HG03066 (cell line): ENCODE results near the gene ST8SIA1.

Experiments
- ATAC-seq: cut with Tn5 transposase; IDR thresholded peaks from one replicate; pipeline ENCODE4 v1.9.1; 2021; ENCODE audit warnings: low read depth; ENCODE audit not compliant: unreplicated experiment

The ST8SIA1 gene

DNA sequence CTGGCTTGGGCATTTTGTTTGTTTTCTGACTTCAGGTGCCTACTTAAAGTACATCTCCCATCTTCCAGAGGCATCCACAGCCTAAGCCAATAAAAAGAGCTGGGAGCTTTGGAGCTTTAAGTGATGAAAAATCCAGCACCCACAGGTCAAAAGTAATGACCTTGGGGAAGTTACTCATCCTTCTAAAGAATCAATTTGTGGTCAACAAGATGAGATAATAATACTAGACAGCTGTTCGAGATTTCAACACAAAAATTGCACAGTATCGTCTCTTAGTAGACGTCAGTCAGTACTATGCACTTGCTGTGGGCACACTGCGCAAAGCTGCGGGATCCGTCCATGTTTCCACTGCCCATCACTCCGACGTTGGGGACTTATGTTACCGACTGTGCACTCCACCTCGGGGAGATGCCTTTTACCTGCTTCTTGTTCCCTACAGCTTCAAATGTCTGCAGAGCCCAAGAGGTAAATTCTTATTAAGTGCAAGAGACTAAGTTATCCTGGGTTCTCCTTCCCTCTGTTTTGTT lies 1.3 kb downstream of the ST8SIA1 start:
- ATAC-seq: no peak

DNA sequence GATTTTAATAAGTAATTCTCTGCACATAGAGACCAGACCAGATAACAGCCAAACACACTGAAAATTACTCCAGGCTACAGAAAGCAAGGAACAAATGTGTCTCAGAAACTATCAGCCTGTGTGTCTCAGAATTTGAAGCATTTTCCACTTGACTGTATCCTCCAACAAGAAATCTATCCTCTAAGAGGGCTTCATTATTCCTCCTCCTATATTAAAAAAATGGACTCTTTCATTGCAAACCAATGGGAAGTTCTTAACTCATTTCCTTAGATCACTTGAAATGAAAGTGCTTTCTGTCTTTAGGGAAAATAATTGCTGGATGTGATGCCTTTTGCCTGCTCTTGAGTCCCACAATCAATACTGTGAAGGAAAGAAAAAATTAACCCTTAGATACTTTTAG lies 2.3 kb downstream of the ST8SIA1 start:
- ATAC-seq: no peak

DNA sequence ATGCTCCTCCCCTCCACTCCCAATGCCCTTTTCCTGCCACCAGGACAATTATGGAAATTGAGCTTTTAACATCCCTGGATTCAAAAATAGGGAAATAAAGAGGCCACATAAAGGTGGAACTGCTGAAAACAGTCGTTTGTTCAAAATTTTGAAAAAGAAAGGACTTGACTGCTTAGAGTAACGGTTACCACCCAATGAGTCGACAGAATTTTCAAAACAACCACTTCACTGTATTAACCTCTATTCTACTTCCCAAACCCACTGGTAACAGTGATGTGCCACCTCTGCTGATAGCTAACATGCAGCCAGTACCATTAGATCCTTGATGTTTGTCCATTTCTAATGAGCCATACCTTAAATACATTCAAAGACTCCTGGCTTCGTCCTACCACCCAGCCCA lies 4.9 kb downstream of the ST8SIA1 start:
- no peak for ATAC-seq

DNA sequence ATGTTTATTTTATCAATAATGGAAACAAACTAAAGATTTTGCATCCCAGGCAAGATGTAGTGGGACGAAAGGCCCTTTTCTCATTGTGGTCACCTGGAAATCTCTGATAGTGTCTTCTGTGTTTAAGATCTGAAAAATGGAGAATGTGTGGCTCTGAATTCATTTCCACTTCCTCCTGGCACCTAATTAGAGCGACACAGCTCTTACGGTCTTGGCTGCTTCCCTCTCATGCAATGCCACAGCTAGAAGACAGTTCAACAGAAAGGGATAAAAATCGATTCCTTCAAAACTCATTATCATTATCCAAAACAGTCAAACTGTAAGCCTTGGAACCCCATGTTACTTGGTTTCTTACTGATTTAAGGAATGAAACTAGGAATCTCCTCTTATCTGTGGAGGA lies 9.3 kb downstream of the ST8SIA1 start:
- no peak for ATAC-seq

DNA sequence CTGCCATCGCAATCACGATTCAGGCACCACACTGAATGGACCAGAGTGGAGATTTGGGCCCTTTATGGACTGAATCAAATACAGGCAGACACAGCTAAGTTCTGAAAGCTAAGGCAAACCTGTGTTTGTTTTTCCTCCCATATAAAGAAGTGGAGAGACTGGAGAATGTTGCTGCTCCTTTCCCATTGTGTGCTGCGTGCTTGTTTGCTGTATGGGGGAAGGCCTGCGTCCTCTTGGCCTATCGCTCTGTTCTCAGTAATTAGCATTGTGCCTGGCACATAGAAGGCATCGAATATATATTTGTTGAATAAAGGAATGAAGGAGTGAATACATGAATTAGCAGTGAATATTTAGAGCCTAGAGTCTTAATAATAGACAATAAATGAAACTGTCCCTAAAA lies 12.4 kb downstream of the ST8SIA1 start:
- ATAC-seq: no peak

DNA sequence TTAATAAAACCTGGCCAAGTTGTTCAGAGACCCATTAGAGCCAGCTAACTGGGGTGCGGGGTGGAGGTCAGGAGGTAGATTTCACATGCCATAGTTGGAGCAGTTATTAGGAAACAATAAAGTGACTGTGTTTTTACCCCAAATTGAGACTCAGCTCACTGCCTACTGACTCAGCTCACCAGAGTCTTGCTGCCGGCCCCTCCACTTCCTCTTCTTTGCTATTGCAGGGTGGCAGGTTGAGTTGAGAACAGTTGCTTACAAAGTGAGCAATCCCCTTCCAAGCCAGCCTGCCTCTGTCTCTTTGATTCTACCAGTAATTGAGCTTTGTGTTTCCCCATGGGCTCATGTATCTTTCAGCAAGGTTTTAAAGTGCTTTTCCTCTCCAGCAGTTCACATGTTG lies 12.9 kb downstream of the ST8SIA1 start:
- ATAC-seq: no peak

DNA sequence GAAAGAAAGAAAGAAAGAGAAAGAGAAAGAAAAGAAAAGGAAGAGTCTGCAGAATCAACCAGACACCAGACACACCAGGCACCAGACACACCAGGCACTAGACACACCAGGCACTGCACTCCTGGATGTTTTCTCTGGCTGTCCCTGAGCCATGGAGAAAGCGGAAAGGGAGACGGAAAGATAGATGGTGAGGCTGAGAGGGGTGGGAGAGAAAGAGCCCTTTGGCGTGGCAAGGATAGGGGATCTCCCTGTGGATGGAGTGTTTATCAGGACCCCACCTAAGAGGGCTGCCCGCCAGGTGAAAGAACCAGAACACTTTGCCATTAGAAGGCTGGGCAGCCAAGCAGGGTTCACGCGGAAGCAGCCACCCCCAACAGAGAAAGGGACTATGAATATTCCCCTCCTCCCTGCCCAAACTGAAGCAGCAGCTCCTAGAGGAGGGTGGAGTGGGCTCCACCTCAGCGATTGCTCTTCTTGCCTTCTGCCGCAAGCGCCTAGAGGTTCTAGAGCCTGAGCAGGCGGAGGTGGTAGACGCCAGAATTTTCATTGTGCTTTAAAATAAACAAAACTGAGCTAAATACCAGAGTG lies 13.4 kb downstream of the ST8SIA1 start:
- no peak for ATAC-seq

DNA sequence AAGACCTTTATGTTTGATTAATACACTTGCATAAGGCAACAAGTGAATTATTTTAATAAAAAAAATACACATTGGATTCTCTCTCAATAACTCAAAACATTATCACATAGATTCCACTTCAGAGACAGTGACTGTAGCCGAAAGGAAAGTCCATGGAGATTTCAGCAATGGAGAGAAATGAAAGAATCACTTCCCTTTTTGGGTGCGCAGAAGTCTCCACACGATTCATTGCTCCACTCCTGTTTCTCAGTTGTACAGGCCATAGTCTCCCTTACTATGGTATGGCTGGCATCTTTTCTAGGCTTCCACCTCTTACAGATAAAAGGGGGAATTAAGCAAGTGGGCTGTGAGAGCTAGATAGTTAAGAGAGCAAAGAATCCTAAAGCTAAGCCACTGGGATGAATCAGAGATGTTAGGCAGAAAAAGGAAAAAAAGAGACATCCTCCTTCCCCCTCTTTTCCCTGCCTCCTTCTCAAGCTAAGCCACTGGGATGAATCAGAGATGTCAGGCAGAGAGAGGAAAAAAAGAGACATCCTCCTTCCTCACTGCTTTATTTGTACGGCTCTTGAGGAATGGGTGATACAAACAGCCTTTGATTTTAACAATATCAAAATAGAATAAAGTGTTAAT lies 16.3 kb downstream of the ST8SIA1 start:
- ATAC-seq: no peak

DNA sequence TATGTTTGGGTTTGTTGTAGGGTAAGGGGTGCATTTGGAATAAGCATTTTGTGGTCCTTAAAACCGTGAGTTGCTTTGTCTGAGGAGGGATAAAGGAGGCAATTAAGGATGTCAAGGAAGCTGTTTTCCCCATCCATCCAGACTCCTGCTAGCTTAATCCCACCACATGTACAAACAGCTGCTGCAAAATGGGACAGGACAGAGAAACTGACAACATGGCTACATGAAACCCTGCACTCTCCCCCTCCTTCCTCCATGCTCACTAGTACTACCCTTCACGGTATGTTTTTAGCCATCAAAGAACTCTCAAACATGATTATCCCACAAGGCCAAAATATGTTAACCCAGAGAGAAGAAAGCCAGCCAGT lies 20.6 kb downstream of the ST8SIA1 start:
- no peak for ATAC-seq

DNA sequence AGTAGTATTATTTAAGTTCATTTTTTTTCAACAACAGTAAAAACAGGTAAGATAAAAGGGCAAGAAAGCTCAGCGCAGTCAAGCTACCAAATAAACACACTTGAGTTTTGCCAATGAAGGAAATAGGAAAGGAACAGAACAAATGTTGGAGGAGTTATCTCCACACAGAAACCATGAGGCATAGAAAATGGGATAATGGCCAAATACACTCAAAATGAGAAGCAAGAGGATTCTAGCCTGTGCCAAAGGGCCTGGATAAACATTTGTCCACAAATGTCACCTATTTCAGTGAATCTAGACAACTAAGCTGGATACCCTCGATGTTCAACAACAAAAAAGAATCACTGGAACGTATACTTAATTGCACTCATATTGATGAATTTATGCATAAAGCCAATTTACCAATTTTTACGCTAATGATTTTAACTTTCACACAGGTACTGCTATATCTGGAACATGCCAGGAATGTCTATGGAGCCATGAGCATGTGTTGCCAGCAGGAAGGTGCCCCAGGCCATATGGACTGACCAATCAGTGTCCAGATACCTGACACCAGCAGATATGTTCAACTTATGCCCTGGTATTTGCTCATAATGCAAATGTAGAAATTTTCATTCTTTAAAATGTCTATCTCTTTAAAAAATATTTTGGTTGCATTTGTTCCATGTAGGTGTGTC lies 21.1 kb downstream of the ST8SIA1 start:
- no peak for ATAC-seq

DNA sequence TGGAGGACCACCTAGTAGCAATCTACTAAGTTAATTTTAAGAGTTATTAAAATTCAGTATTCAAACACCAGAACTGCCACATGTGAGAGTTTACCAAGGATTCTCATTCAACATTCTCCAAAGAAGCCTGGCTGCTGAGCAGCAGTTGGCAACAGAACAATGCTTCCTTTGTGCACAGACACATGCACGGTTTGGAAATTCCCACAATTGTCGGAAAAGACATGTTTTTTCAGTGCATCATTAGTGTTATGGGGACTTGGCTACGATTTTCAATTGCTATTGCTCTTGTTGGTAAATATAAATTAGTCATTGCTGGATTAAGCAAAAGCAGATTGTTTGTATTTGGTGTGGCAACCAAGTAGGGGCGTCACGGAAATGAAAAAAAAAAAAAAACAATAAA lies 22.2 kb downstream of the ST8SIA1 start:
- ATAC-seq: no peak

DNA sequence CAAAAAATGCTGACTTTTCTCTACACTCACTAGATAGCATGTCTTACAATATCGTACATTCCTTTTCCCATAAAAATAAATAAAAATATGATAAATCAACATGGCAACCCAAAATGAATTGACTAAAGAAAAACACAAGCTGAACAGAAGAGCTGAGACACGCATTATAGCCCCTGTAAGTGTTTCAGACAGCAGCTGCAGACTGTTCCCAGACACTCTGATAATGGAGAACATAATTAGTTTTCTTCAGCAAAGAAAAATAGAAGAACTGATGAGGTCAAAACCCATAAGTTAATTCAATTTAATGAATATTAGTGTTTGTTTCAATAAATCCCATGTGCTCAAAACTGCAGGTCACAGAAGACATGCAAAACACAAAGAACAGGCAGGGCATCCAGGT lies 23.8 kb downstream of the ST8SIA1 start:
- no peak for ATAC-seq

DNA sequence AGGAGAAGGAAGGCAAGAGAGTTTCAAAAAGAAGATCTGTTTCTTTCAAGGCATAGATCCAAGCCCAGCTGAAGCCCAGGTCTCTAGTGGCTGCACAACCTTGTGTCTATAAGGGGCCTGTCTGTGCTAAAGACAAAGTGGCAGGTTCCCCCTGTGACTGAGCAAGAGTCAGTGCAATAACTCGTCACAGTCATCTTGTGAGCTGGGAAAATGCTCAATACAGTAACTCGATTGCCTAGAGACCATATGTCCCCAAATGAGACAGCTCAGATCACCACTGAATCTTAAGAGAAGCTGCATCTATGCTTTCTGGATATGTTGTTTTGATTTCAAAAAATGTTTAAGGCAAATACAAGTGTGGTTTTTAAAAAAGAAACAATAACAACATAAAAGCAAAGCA lies 24.2 kb downstream of the ST8SIA1 start:
- ATAC-seq: no peak

DNA sequence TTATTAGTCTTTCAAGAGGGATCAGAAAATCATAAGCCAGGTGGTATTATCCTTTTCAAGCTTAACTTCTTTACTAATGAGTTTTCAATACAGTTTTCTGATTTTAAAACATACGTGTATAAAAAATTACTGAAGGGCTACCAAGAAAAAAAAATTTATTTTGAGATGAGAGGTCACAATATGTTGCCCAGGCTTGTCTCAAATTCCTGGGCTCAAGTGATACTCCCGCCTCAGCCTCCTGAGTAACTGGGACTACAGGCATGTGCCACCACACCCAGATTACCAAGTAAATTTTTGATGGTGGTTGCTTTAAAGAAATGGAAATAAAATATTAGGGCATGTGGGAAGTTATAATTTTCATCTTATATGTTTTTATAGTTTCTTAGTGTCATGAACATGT lies 26.7 kb downstream of the ST8SIA1 start:
- no peak for ATAC-seq

DNA sequence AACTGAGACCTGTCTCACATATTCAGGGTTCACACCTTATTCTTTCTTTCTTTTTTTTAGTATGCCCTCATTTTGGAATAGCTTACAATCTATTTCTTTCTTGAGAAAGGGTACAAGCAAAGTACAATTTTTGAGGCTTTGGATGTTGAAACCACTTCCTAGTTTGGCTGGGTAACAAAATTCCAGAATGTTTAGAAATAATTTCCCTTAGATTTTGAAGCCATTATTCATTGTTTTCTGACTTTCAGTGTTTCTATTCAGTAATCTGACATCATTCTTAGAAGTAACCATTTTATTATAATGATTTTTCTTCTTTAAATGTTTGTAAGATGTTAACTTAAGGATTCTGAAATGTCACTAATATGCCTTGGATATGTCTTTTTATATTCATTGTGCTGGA lies 28.2 kb downstream of the ST8SIA1 start:
- ATAC-seq: no peak

DNA sequence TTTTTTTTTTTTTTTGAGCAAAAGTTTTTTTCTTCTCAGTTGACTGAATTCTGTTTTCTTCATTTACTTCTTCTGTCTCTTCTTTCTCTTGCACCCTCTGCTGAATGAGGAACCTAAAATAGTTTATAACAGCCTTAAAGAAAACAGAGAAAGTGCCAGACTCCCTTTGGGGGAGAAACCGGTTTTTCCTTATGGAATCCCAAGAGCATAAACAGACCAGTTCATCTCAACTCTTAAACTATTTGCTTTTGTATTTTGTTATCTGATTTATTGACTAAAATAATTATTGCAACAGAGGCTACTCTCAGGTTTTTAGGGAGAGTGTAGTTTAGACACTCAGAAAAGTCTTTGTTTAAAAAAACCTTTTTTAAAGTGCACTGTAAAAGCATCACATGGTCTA lies 30.2 kb downstream of the ST8SIA1 start:
- no peak for ATAC-seq

DNA sequence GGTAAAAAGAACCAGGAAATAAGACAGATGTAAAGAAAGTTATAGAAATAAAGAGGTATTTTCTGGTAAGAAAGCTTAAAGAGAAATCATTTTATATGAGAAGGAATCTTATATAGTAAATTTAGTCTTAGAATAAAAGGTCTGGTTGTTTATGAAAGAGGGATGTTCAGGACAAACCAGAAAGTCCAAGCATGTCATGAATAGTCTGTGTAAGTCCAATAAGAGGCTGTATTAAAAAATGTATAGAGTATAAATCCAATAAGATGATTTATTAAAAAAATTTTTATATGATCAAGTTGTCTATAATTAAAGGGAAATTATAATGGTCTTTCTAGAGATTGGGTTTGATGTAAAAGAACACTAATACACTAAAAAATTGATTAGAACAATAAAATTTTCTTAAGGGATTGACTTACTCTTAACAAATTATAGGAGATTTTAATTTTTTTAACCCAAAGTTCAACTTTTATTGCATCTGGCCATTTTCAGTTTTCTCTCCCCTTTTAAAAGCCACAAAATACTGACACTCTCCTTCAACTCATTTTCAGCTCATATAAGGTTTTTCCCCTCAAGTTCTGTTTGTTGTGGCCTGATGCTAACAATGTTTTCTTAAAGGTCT lies 35.1 kb downstream of the ST8SIA1 start:
- no peak for ATAC-seq

DNA sequence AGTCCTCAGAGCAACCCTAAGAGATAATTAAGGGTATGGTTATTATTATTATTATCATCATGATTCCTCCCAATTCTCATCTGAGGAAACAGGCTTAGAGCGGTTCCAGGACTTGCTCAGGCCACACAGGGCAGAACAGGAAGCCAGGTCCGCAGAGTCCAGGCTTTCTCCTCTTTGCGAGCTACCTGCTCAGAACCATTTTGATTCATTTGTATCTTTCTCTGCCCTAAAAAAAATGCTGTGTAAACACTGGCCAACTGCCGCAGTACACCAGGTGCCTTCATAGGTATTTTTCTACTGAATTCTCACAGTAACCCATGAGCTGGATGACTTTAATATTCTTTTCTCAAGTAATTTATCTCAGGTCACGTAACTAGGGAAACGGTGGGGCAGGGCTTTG lies 45.3 kb downstream of the ST8SIA1 start:
- ATAC-seq: no peak

DNA sequence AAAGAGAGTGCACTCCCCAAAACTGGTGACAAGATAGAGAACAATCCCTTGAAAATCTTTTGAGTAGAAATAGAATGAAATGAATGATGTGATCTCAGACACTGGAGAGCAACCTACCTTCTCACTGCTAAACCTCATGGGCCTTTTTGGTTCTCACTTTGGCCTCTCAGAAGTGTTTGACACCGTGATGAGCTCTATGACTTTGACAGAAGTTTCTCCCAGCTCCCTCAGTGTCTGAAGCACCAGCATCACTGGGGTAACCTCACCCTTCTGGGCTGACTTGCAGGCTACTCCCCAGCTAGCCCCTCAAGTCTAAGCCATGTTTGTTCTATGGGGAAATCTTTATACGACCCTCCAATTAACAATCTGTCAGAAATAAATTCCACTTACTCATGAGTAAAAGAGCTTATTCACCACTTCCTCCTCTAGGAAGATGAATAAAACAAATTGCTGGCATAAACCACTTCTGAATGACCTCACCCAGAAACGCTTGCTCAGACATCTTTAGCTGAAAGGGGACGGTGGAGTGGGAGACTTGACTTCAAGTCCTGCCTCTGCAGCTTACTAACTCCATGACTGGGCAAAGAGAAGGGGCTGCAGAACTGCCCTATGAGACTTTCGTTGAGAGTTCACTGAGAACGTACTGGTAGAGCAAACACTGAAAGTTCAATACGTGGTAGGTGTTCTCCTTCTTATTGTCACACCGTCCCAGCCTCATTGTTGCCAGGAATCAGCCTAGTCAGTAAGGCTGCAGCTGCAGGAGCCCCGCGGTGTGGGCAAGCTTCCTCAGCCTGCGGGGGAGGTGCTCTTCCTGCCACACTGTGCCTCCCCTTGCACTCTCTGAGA lies 46.5 kb downstream of the ST8SIA1 start:
- no peak for ATAC-seq

DNA sequence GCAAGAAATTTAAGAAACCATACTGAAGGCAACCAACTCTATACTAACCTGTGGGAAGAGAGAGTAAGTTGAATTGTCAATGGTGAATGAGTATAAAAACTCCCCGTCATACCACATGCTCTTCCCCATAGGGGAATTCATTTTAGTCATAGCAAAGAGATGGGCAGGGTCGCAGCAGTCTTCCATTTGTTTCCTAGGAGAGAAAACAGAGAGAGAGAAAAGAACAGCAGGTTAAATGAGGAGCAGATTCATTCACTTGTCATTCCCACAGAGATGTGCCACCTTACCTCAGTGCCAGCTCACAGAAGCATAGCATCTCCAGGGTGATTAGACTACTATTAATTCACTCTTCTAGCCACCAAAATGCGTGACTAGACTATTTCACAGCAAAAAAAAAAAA lies 47.4 kb downstream of the ST8SIA1 start:
- ATAC-seq: no peak

DNA sequence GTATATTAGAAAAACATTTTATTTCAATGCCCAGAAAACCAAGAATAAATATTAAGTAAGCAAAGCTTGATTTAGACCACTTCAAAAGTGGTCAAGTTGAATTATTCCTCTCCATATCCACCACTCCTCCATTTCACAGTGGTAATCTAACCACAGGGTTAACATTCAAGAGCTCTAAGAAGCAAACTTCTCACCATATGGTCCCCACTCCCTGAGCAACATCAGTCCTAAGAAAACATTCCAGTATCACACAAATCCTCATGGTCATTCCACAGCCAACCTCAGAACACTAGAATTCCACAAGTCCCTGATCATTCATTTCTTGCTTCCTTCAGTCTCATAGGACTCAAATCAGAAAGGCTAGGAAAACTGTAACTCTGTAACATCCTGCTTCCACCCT lies 47.9 kb downstream of the ST8SIA1 start:
- no peak for ATAC-seq
